Measurements from ENCODE around the gene TMEM143.

TMEM143 gene

DNA sequence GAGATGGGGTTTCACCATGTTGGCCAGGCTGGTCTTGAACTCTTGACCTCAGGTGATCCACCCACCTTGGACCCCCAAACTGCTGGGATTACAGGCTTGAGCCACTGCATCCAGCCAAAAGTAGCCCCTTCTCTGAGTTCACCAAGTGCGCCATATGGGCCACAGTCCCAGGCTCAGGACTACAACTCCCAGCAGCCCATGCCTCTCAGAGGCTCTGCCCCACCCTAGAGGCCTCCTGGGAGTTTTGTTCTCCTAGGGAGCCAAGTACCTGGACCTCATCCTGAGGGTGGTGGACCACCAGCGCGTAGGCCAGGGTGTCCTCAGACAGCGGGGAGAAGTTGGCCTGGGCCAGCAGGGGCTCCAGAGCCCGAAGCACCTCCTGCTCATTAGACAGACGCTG lies 18.8 kb downstream of the TMEM143 start:
- H3K27ac ChIP-seq, result no peak overlapping the region

DNA sequence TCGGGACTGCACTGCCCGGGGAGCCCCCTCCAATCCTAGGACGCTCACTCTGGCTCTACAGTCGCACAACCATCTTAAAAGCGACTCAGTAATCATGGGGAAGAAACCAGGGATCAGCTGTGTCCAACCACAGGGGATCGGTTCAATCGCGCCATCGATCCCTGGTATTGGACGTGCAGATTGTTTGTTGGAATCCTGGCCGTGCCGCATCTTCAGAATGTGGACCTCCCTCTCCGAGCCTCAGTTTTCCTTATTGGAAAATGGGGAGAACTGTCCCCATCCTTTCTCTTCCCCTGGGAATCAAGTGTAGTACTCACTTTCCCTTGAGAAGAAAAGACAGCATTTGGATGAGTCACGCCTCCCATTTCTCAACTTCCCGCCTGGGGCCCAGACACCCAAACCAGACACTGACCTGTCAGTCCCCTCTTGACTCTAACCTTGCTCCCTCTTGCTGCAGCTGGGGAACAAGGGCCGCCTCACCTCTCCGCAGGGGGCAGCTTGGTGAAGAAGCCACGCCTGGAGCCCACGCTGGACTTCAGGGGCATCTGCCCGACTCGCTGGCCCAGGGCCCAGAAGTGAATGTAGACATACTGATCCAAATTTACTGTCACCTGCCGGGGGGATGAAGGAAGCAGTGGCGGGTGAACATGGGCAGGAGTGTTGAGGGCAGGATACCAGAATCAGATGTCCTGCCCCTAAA lies 20.7 kb downstream of the TMEM143 start:
- TF ChIP-seq, protein P1, sequence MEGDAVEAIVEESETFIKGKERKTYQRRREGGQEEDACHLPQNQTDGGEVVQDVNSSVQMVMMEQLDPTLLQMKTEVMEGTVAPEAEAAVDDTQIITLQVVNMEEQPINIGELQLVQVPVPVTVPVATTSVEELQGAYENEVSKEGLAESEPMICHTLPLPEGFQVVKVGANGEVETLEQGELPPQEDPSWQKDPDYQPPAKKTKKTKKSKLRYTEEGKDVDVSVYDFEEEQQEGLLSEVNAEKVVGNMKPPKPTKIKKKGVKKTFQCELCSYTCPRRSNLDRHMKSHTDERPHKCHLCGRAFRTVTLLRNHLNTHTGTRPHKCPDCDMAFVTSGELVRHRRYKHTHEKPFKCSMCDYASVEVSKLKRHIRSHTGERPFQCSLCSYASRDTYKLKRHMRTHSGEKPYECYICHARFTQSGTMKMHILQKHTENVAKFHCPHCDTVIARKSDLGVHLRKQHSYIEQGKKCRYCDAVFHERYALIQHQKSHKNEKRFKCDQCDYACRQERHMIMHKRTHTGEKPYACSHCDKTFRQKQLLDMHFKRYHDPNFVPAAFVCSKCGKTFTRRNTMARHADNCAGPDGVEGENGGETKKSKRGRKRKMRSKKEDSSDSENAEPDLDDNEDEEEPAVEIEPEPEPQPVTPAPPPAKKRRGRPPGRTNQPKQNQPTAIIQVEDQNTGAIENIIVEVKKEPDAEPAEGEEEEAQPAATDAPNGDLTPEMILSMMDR (conservative IDR thresholded peaks at IDR 0.05), result no peak
- no peak overlapping the region for H3K27ac ChIP-seq

More for the DNA sequence above, 18.8 kb downstream of the TMEM143 start:
- TF ChIP-seq, protein P1 (conservative IDR thresholded peaks at IDR 0.05), result no peak

DNA sequence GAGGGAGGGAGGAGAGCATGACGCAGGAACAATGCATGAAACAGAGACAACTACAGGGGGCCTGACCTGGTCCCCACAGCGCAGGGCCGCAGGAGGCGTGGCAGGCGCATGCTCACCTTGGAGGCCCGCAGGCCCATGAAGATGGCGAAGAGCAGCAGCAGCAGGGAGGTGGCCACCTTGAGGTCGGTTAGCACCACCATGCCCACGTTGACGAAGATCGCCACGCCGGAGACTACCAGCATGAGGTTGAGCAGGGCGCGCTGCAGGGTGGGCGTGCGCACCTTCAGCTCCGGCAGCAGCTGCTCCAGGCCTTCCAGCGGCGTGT lies 21.4 kb downstream of the TMEM143 start:
- no peak overlapping the region for H3K27ac ChIP-seq
- TF ChIP-seq, protein P1 (conservative IDR thresholded peaks at IDR 0.05), result no peak

DNA sequence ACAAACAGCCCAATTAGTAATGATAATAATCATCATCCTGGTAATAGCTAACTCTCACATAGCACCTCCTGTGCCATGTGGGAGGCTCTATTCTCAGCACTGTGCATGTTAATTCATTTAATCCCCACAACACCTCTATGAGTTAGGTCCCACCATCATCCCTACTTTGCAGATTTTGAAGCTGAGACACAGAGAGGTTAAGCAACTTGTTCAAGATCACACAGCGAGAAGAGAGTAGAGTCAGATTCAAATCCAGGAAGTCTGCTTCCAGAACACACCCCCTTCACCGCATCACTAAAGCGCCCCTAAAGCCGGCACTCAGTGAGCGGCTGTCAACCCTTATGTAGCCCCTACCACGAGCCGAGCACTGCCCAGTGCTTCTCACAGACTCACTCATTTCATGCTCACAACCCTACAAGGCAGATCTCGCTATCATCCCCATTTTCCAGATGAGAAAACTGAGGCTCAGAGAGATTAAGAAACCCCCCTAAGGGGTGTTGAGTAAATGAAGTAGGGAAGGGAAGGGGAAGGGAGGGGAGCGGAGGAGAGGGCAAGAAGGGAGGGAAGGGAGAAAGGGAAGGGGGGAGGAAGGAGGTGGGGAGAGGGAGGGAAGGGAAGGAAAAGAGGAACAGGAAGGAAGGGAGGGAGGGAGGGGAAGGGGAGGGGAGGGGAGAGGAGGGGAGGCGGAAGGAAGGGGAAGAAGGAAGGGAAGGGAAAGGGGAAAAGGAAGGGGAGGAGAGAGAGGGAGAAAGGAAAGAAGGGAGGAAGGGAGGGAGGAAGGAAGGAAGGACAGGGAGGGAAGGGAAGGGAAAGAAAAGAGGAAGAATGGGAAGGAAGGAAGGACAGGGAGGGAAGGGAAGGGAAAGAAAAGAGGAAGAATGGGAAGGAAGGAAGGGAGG lies 22.0 kb downstream of the TMEM143 start:
- TF ChIP-seq, protein P1 (conservative IDR thresholded peaks at IDR 0.05), result no peak
- no peak overlapping the region for H3K27ac ChIP-seq

DNA sequence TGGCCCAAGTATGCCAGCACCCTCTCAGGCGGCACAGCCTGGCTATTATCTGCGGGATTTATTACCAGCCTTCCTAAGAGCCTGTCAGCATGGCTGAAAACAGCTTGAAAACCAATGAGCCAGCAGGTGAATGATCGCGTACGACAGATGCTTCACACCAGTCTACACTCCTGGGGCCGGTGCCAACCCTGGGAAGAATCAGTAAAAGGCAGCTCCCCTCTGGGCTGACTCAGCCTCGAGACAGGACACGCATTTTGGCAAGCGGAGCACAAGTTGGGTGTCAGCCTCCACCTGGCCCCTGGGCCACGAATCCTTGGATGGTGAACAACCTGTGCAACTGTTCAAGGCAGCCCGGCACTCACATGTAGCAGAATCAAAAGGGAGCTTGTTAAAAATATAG lies 22.7 kb downstream of the TMEM143 start:
- TF ChIP-seq, protein P1 (conservative IDR thresholded peaks at IDR 0.05), result no peak
- no peak overlapping the region for H3K27ac ChIP-seq

DNA sequence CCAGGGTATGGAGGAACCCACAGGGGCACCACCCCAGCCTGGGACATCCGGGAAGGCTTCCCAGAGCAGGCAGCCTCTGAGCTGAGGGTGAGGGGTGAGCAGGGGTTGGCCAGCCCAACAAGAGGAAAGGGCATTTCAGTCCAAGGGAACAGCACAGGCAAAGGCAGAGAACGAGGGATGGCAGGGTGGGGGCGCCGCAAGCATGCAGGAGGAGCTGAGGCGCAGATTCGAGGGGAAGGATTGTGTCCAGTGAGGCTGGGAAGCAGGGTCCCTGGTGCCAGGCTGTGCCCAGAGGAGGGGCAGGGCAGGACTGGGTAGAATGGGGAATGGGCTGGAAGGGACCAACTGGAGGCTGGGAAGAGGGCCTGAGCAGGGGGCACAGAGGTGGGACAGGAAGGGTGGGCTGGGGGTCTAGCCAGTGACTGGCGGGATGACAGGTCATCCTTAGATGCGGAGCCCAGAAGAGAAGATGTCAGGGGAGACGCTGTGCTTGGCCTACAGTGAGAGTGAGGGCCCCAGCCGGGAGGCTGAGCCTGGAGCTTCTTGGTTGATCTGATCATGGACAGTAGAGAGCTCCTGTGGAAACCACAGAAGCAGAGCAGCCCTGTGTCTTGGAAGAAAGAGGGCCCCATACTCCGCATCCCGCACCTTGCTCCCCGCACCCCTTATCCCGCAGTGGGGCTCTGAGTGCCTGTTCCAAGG lies 24.8 kb downstream of the TMEM143 start:
- TF ChIP-seq, protein P1 (conservative IDR thresholded peaks at IDR 0.05), result no peak
- no peak overlapping the region for H3K27ac ChIP-seq

DNA sequence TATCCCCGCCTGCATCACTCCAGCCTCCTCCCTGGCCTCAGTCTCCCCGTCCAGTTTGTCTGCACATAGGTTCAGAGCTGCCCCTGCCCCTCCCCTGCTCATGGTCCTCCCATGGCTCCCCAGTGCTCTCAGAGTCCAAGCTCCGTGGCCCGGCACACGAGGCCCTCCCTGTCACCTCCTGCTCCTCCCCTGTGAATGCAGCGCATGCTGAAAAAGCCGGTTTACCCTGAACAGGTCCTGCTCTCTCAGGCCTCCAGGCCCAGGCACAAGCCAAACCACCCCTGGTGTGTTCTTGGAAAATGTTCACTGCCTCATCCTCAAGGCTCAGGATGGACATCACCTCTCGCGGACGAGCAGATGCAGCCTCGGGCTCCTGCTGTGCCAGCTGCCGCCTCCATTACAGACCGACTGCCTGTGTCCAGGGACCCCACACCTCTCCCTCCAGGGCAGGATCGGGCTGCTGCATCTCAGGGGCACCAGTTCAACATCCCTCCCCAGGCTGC lies 25.4 kb downstream of the TMEM143 start:
- H3K27ac ChIP-seq, result no peak overlapping the region

More for the DNA sequence above, 25.4 kb downstream of the TMEM143 start:
- TF ChIP-seq, protein P1 (conservative IDR thresholded peaks at IDR 0.05), result no peak

All from VCaP (cell line).